Activated T-helper 1 cell treated with Interleukin-2 at 50 U/mL for 16 hours (primary cell): ENCODE data around the gene PIP5K1A.
"Not testable (repeated sequence)": the region's sequence is repeated elsewhere in the genome, so short reads cannot be mapped to it uniquely, and the experiment has no call there.

Experiments used
- DNase-seq: peaks from one replicate; pipeline ENCODE4 v3.0.0-alpha.2; 2020; ENCODE audit warnings: low read depth

Gene PIP5K1A

GRCh38 chr1:151198254-151199127 lies at the start of gene PIP5K1A:
Gene PIP5K1A (plus strand): TSS chr1:151198552. CDS start chr1:151198997, 445 bp downstream.
- DNase-seq: peak; percentile 96

GRCh38 chr1:151156515-151156819 lies 41.9 kb upstream of the PIP5K1A start, which contains the start of gene TNFAIP8L2:
Gene TNFAIP8L2 (plus strand): TSS chr1:151156649. CDS start chr1:151158698, 2,049 bp downstream.
- DNase-seq: peak; percentile 61

DNA sequence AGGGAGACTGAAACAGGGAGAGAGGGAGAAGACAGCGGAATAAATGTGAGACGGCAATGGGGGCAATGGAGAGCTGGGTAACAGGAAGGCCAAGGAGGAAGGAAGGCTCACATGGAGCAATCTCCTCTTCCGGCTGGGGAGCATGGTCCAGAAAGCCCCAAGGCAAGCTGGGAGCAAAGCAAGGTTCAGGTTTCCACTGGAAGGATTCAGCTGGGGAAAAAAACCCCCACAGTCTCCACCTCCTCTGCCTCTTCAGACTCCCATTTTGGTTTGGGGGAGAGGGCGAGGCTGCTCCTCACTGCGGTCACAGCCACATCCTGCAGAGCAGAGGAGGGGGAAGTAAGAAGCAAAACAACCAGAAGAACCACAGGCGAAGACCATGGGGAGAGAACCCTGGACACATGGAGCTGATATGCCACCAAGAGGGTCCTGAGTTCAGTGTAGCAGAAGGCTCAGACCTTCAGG lies 41.3 kb upstream of the PIP5K1A start:
- peak; percentile 57 for DNase-seq

DNA sequence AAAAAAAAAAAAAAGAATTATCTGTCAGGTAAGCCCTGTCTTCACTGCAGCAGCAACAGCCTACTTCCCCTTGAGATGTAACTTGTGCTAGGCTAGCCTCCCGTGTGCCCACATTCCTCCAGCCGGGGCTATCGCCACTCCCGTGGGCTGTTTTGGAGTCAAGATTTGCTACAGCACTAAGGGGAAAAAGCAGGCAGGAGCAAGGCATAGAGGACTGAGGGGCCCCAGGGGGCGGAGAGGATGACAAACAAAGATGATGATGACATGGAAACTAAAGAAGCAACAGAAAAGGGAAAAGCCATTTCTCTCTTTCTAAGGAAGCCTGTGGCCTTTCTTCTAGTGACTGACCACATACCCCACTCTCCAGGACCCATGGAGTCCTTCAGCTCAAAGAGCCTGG lies 40.0 kb upstream of the PIP5K1A start:
- DNase-seq: no peak

- DNase-seq: no peak
These were observed 39.6 kb upstream of the PIP5K1A start for GRCh38 chr1:151158751-151159251.

GRCh38 chr1:151159373-151159772 lies 39.0 kb upstream of the PIP5K1A start:
- DNase-seq: no peak

- DNase-seq: no peak
These were observed 33.5 kb upstream of the PIP5K1A start for GRCh38 chr1:151164732-151165280.

GRCh38 chr1:151165281-151165737 lies 33.0 kb upstream of the PIP5K1A start:
- DNase-seq: no peak

DNA sequence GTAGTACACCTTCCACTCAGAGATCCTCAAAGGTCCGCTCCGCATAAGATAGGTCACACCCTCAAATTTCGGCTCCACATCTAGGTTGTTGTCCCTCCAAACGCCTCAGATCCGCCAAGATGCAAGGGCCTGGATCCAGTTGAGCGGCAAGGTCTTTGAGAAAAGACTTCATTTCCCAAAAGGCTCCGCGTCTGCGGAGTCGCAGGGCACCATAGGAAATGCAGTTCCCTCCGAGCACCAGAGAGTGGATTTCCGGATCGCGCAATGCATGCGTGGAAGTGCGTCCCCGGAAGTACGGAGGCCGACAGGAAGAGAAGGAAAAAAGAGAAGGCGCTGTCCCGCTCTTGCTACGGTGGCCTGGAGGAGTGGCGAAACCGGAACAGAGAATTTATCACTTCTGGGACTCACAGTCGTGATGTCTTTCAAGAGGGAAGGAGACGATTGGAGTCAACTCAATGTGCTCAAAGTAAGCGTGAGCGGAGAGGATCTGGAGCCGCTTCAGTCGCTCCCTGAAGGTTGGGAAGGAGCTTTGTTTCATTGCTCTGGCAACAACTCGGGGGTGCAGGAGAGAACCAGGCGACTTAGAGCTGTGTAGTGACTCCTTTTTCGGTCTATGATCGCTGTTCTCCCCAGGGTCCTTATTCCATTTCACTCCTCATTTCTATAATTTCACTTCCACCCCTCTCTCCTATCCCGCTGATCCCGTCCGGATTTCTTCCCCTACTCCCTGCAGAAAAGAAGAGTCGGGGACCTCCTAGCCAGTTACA lies 32.4 kb upstream of the PIP5K1A start, which contains the start of the genes LYSMD1 and SCNM1:
LYSMD1 (minus strand) TSS at position 165 of the 767 bp plus-strand sequence. CDS start 644 bp downstream, outside the sequence.
SCNM1 (plus strand) TSS at position 407 of the 767 bp plus-strand sequence; CDS start at position 416, 9 bp downstream.
- peak; percentile 91 for DNase-seq

GRCh38 chr1:151166505-151166956 lies 31.8 kb upstream of the PIP5K1A start:
- DNase-seq: no peak

GRCh38 chr1:151167116-151167515 lies 31.2 kb upstream of the PIP5K1A start:
- DNase-seq: no peak

GRCh38 chr1:151171190-151171589 lies 27.2 kb upstream of the PIP5K1A start:
- no peak for DNase-seq

DNA sequence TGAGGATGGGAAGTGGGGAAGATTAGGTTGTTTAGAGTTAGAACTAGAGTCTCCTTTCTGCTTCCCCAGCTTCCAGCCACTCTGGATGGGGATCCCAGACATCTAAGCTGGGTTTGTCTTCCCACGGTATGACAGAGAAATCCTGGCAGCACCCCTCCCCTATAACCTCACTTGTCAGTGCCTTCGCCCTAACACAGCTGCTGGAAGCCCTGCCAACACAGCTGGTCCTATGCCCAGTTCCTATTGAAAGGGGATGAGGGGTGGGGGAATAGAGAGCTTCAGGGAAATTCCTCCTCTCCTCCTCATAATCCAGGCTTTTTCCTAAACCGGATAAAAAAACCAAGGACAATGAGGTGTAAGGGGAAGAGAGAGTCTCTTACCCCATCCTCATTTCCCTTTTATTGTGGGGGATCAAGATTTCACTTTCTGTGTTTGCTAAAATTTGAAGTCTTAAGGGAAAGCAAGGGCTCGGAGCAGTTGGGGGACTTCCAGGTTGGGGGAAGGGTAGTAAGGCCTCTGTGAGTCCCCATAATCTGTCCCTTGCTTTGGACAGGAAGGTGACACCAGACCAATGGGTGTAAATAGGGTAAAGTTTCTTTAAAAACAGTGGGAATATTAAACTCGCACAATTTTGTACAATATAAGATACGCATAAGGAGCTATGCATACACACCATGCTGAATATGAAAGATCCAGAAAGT lies 23.2 kb upstream of the PIP5K1A start:
- no peak for DNase-seq

- no peak for DNase-seq
These were observed 22.5 kb upstream of the PIP5K1A start, which contains the start of gene TMOD4 for GRCh38 chr1:151175863-151176262. Gene TMOD4 (minus strand): TSS chr1:151175981. CDS start chr1:151174875, 1,106 bp downstream.

GRCh38 chr1:151176514-151177045 lies 21.8 kb upstream of the PIP5K1A start:
- no peak for DNase-seq

GRCh38 chr1:151184211-151184610 lies 14.1 kb upstream of the PIP5K1A start:
- DNase-seq: no peak

GRCh38 chr1:151187205-151187604 lies 11.1 kb upstream of the PIP5K1A start:
- no peak for DNase-seq

GRCh38 chr1:151188667-151189066 lies 9.7 kb upstream of the PIP5K1A start:
- not testable (repeated sequence) for DNase-seq

DNA sequence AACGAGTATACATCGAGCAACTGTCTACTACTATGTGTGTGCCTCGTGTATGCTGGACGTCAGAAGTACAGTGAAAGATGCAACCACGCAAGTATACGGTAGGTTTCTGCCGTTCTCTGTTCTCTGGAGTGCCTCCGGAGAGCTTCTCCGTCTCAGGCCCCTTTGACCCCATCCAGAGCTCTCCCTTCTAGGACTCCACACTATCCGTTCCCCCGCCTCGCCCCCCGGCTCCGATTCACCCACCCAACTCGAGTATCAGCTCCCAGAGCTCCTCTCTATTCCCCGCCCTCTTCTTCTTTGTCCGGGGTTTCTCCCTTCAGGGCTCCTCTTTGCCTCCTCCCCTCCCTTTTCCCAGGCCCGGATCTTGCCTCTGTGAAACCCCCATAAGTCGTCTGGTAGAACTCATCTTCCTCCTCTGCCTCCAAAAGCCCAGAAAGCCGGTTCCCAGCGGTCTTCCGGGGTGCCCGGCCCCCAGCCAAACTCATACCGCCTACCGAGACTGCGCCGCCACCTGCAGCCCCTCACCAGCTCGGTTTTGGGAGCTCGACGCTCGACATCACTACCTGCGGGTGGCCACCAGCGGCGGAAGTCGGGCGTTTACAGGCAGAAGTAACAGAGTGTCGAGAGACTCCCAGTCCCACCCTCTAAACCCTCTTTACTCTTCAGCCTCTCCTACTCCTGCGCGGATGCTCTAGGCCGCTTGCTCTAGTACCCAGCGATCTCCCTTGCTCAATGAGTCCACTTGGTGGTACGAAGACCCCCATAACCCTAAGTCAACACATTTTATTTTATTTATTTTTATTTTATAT lies 8.5 kb upstream of the PIP5K1A start, which contains the start of gene VPS72:
VPS72 (minus strand) TSS at position 561 of the 809 bp plus-strand sequence; CDS start at position 485, 76 bp downstream.
- peak; percentile 76 for DNase-seq

DNA sequence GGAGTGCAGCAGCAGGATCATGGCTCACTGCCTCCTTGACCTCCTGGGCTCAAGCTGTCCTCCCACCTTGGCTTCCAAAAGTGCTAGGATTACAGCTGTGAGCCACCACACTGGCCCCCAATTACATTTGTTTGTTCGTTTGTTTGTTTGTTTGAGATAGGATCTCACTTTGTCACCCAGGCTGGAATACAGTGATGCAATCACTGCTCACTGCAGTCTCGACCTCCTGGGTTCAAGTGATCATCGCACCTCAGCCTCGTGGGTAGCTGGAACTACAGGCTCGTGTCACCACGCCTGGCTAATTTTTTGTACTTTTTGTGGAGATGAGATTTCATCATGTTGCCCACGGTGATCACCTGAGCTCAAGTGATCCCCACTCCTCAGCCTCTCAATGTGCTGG lies 6.3 kb upstream of the PIP5K1A start:
- no peak for DNase-seq
